NCI-H1436 treated with DMSO at 0.1 percent for 48 hours (cell line): ENCODE data around the gene ATP10A.
"Not testable (repeated sequence)": the region's sequence is repeated elsewhere in the genome, so short reads cannot be mapped to it uniquely, and the experiment has no call there.

Experiments
- DNase-seq: peaks from one replicate; lab custom pipeline; 2025; lab: John Stamatoyannopoulos, UW

The ATP10A gene

GRCh38 chr15:25641762-25642161 lies 221.4 kb downstream of the ATP10A start:
- no peak for DNase-seq

- no peak for DNase-seq
These were observed 221.8 kb downstream of the ATP10A start for GRCh38 chr15:25641361-25641760.

- DNase-seq: not testable (repeated sequence)
These were observed 222.2 kb downstream of the ATP10A start for GRCh38 chr15:25640959-25641358.

DNA sequence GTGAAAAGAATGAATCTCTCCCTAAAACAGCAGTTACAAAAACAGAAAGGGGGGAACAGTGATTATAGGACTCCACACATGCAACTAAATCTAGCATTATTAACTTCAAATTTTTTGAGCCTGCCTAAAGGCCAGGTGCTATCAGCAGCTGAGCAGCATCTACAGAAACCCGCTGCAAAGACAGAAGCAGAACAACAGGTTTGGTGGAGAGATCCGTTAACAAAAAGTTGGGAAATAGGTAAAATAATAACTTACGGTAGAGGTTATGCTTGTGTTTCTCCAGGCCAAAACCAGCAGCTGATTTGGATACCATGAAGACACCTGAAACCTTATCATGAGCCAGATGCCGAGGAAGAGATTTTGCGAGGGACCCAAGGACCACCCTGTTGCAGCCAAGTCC lies 222.7 kb downstream of the ATP10A start:
- DNase-seq: no peak

- DNase-seq: not testable (repeated sequence)
These were observed 226.6 kb downstream of the ATP10A start for GRCh38 chr15:25636486-25636885.

DNA sequence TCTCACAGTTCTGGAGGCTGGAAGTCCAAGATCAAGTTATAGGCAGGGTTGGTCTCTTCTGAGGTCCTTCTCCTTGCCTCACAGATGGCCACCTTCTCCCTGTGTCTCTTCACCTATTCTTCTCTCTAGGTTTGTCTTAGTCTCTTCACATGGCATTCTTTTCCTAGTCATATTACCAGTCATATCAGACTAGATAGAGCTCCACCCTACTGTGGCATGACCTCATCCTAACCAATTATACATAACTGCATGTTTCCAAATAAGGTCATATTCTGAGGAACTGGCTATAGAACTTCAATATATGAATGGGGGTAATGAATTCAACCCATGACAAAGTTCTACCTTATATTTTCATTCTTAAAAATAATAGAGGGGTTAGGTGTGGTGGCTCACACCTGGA lies 227.9 kb downstream of the ATP10A start:
- DNase-seq: no peak

- no peak for DNase-seq
These were observed 229.3 kb downstream of the ATP10A start for GRCh38 chr15:25633862-25634261.

- no peak for DNase-seq
These were observed 231.2 kb downstream of the ATP10A start for GRCh38 chr15:25631971-25632370.
